GM18867 (cell line): ENCODE measurements around the gene NECTIN3.

Experiments
- ATAC-seq: cut with Tn5 transposase; IDR thresholded peaks from one replicate; pipeline ENCODE4 v1.9.1; 2021; ENCODE audit warnings: mild to moderate bottlenecking, moderate library complexity; ENCODE audit not compliant: unreplicated experiment

The NECTIN3 gene

GRCh38 chr3:111080413-111080812 lies 8.8 kb downstream of the NECTIN3 start:
- no peak for ATAC-seq

GRCh38 chr3:111081008-111081545 lies 9.5 kb downstream of the NECTIN3 start:
- ATAC-seq, result no peak

- ATAC-seq, result no peak
These were observed 13.3 kb downstream of the NECTIN3 start for GRCh38 chr3:111084911-111085310.

GRCh38 chr3:111087924-111088469 lies 16.4 kb downstream of the NECTIN3 start:
- no peak for ATAC-seq

- no peak for ATAC-seq
These were observed 25.0 kb downstream of the NECTIN3 start for GRCh38 chr3:111096487-111097209.

- ATAC-seq, result no peak
These were observed 32.2 kb downstream of the NECTIN3 start for GRCh38 chr3:111103807-111104206.

GRCh38 chr3:111106993-111107661 lies 35.5 kb downstream of the NECTIN3 start:
- no peak for ATAC-seq

GRCh38 chr3:111107662-111108035 lies 36.0 kb downstream of the NECTIN3 start:
- ATAC-seq, result no peak

- ATAC-seq, result no peak
These were observed 41.3 kb downstream of the NECTIN3 start for GRCh38 chr3:111112913-111113312.

GRCh38 chr3:111128884-111129283 lies 57.3 kb downstream of the NECTIN3 start:
- no peak for ATAC-seq

GRCh38 chr3:111130827-111131226 lies 59.2 kb downstream of the NECTIN3 start:
- ATAC-seq, result no peak

GRCh38 chr3:111134302-111134701 lies 62.7 kb downstream of the NECTIN3 start:
- ATAC-seq, result no peak

GRCh38 chr3:111151438-111151837 lies 79.8 kb downstream of the NECTIN3 start:
- ATAC-seq, result no peak

GRCh38 chr3:111152496-111152895 lies 80.9 kb downstream of the NECTIN3 start:
- no peak for ATAC-seq

- ATAC-seq, result no peak
These were observed 84.9 kb downstream of the NECTIN3 start for GRCh38 chr3:111156517-111156916.

- no peak for ATAC-seq
These were observed 87.8 kb downstream of the NECTIN3 start for GRCh38 chr3:111159391-111159790.

GRCh38 chr3:111164621-111165020 lies 93.0 kb downstream of the NECTIN3 start:
- ATAC-seq, result no peak

- no peak for ATAC-seq
These were observed 93.8 kb downstream of the NECTIN3 start for GRCh38 chr3:111165411-111165810.

- no peak for ATAC-seq
These were observed 101.8 kb downstream of the NECTIN3 start for GRCh38 chr3:111173328-111173900.

GRCh38 chr3:111173906-111174305 lies 102.3 kb downstream of the NECTIN3 start:
- ATAC-seq, result no peak

- no peak for ATAC-seq
These were observed 118.9 kb downstream of the NECTIN3 start for GRCh38 chr3:111190518-111190917.

GRCh38 chr3:111193472-111193871 lies 121.9 kb downstream of the NECTIN3 start:
- ATAC-seq, result no peak
